NB4 (cell line): ENCODE measurements around the gene MAP3K4.

Source experiments
- CTCF ChIP-seq: IDR thresholded peaks from one replicate; pipeline ENCODE4 v1.5.1; 2012; ENCODE audit warnings: low read depth, low read length
- MAX ChIP-seq: IDR thresholded peaks from 2 replicates; pipeline ENCODE4 v1.6.1; 2011; ENCODE audit warnings: low read depth, low read length
- POLR2A ChIP-seq: IDR thresholded peaks from 2 replicates; pipeline ENCODE4 v1.6.1; 2011; ENCODE audit warnings: mild to moderate bottlenecking; ENCODE audit not compliant: insufficient read length; ENCODE audit errors: extremely low read depth

GRCh38 chr6:161142957-161143296, 151.4 kb downstream of the MAP3K4 start:
- TF ChIP-seq CTCF (no peak), POLR2A (no peak), MAX (no peak)
